A549 (cell line): ENCODE results near the gene KDF1. TPM values are rescaled to one million over a fixed set of nuclear protein-coding genes. Genes with fewer than 3 reads are reported as not detected.

Experiments
- ATAC-seq, 2 experiments: fragments of 200-7000 bp in 1 of 2; fragments of >200 bp in 1 of 2; cut with Nextera tagmentation in 1 of 2; cut with Tn5 transposase in 1 of 2; 3 replicates each; pipeline versions ENCODE4 v1.8.0 to v1.9.1; 2018 to 2020; ENCODE audit warnings: mild to moderate bottlenecking in 1 of 2, moderate library complexity in 1 of 2
- CTCF ChIA-PET: fragments of 300-600 bp; sonication (Branson Sonifier 250); formaldehyde crosslinking; extraction: SDS; loops from one replicate; lab custom pipeline; 2021; ENCODE audit warnings: antibody characterized with exemption, inconsistent platforms; lab: Yijun Ruan, JAX
- POLR2A ChIA-PET: fragments of 350-600 bp; formaldehyde crosslinking; extraction: SDS; loops from one replicate; lab custom pipeline; 2021; ENCODE audit warnings: antibody characterized with exemption, inconsistent platforms; lab: Yijun Ruan, JAX
- DNase-seq, 2 experiments: peaks; one replicate each; pipeline versions ENCODE4 v3.0.0 to v3.0.0-alpha.2; 2011 to 2016; ENCODE audit warnings: low read depth in 1 of 2, low spot score in 1 of 2
- FAIRE-seq: peaks from 2 replicates; lab custom pipeline; 2011; peaks lifted over from hg19 to GRCh38; lab: Jason Lieb, UNC
- H3K27ac ChIP-seq, 2 experiments: fragments of >200 bp; sonication (Bioruptor Twin); formaldehyde crosslinking; 3 replicates each; pipeline ENCODE4 v1.5.1; 2016 to 2017
- H3K4me1 ChIP-seq: fragments of >200 bp; sonication (Bioruptor Twin); formaldehyde crosslinking; 3 replicates; pipeline ENCODE4 v1.6.1; 2016
- H3K4me2 ChIP-seq: fragments of >200 bp; sonication (Bioruptor Twin); formaldehyde crosslinking; 3 replicates; pipeline ENCODE4 v1.6.1; 2016
- H3K4me3 ChIP-seq: fragments of >200 bp; sonication (Bioruptor Twin); formaldehyde crosslinking; 3 replicates; pipeline ENCODE4 v1.5.1; 2016
- H3K9me3 ChIP-seq: fragments of >200 bp; sonication (Bioruptor Twin); formaldehyde crosslinking; 3 replicates; pipeline ENCODE4 v1.6.1; 2016
- ATOH8 ChIP-seq: fragments of 250-450 bp; sonication (Bioruptor Pico); IDR thresholded peaks from 2 replicates; pipeline ENCODE4 v1.5.0; 2020; ENCODE audit warnings: low read depth, mild to moderate bottlenecking, moderate library complexity
- CBX2 ChIP-seq: fragments of 200-600 bp; sonication (generic); IDR thresholded peaks from 2 replicates; pipeline ENCODE4 v1.6.1; 2016; ENCODE audit warnings: low read depth, mild to moderate bottlenecking, borderline replicate concordance
- CHD2 ChIP-seq: fragments of 150-350 bp; IDR thresholded peaks from 2 replicates; pipeline ENCODE4 v1.6.1; 2014; ENCODE audit warnings: low read length; ENCODE audit not compliant: partially characterized antibody
- CTCF ChIP-seq: fragments of >200 bp; sonication (Bioruptor Twin); formaldehyde crosslinking; IDR thresholded peaks from 3 replicates; pipeline ENCODE4 v1.5.1; 2016
- E2F6 ChIP-seq: IDR thresholded peaks from 2 replicates; pipeline ENCODE4 v1.6.1; 2012; ENCODE audit warnings: low read depth, borderline replicate concordance
- EHMT2 ChIP-seq: fragments of 200-600 bp; sonication (generic); IDR thresholded peaks from 2 replicates; pipeline ENCODE4 v1.6.1; 2016; ENCODE audit warnings: antibody characterized with exemption, low read depth, mild to moderate bottlenecking, moderate library complexity
- ELK1 ChIP-seq: fragments of 150-350 bp; IDR thresholded peaks from 2 replicates; pipeline ENCODE4 v1.6.1; 2014; ENCODE audit warnings: low read depth, mild to moderate bottlenecking, low read length
- GATA3 ChIP-seq: IDR thresholded peaks from 2 replicates; pipeline ENCODE4 v1.6.1; 2012; ENCODE audit warnings: borderline replicate concordance
- HDAC2 ChIP-seq: fragments of 200-600 bp; sonication (generic); IDR thresholded peaks from 2 replicates; pipeline ENCODE4 v1.6.1; 2016
- HES2 ChIP-seq: fragments of >200 bp; sonication (Bioruptor Twin); formaldehyde crosslinking; IDR thresholded peaks from 2 replicates; pipeline ENCODE4 v1.6.1; 2016
- HOXA7 ChIP-seq: fragments of 250-450 bp; sonication (Bioruptor Pico); IDR thresholded peaks from 2 replicates; pipeline ENCODE4 v1.5.0; 2020; ENCODE audit warnings: mild to moderate bottlenecking, moderate library complexity
- HOXB13 ChIP-seq: fragments of 250-450 bp; sonication (Bioruptor Pico); IDR thresholded peaks from 2 replicates; pipeline ENCODE4 v1.5.0; 2020; ENCODE audit warnings: low read depth, mild to moderate bottlenecking, moderate library complexity
- HOXB5 ChIP-seq: fragments of 250-450 bp; sonication (Bioruptor Pico); IDR thresholded peaks from 2 replicates; pipeline ENCODE4 v1.5.0; 2020; ENCODE audit warnings: mild to moderate bottlenecking, moderate library complexity
- JUN ChIP-seq, 2 experiments: fragments of >200 bp; sonication (Bioruptor Twin); formaldehyde crosslinking; IDR thresholded peaks; 2 replicates in 1 of 2; 3 replicates in 1 of 2; pipeline ENCODE4 v1.6.1; 2016 to 2017
- KDM1A ChIP-seq: fragments of 200-600 bp; sonication (generic); IDR thresholded peaks from 2 replicates; pipeline ENCODE4 v1.6.1; 2016; ENCODE audit warnings: low read depth, mild to moderate bottlenecking
- KDM5A ChIP-seq: fragments of 200-600 bp; sonication (generic); IDR thresholded peaks from 2 replicates; pipeline ENCODE4 v1.6.1; 2016; ENCODE audit warnings: antibody characterized with exemption, mild to moderate bottlenecking
- NFE2L2 ChIP-seq: fragments of 150-350 bp; conservative IDR thresholded peaks from 2 replicates; pipeline ENCODE4 v1.6.1; 2014; ENCODE audit warnings: low read length
- NPAS2 ChIP-seq: fragments of 250-450 bp; sonication (Bioruptor Pico); IDR thresholded peaks from 2 replicates; pipeline ENCODE4 v1.8.0; 2022; ENCODE audit warnings: mild to moderate bottlenecking, moderate library complexity, borderline replicate concordance
- PBX3 ChIP-seq: IDR thresholded peaks from 2 replicates; pipeline ENCODE4 v1.6.1; 2012
- PHF8 ChIP-seq: fragments of 200-600 bp; sonication (generic); IDR thresholded peaks from 2 replicates; pipeline ENCODE4 v1.6.1; 2016; ENCODE audit warnings: low read depth, mild to moderate bottlenecking, antibody characterized with exemption, moderate library complexity, borderline replicate concordance
- POLR2A ChIP-seq: IDR thresholded peaks from 2 replicates; pipeline ENCODE4 v1.6.1; 2012; ENCODE audit warnings: mild to moderate bottlenecking, low read length
- POLR2AphosphoS2 ChIP-seq: conservative IDR thresholded peaks from 2 replicates; pipeline ENCODE4 v1.6.1; 2012; ENCODE audit warnings: low read length, improper control_type of control experiment, inconsistent platforms
- RARB ChIP-seq: fragments of 250-450 bp; sonication (Bioruptor Pico); IDR thresholded peaks from 2 replicates; pipeline ENCODE4 v1.8.0; 2021; ENCODE audit warnings: mild to moderate bottlenecking, moderate library complexity
- RCOR1 ChIP-seq: fragments of 150-350 bp; IDR thresholded peaks from 2 replicates; pipeline ENCODE4 v1.6.1; 2014; ENCODE audit warnings: antibody characterized with exemption, low read length, low read depth
- RFX5 ChIP-seq: fragments of 450-650 bp; IDR thresholded peaks from 2 replicates; pipeline ENCODE4 v1.7.1; 2014; ENCODE audit warnings: antibody characterized with exemption, mild to moderate bottlenecking, moderate library complexity
- RNF2 ChIP-seq: fragments of 200-600 bp; sonication (generic); IDR thresholded peaks from 2 replicates; pipeline ENCODE4 v1.6.1; 2016; ENCODE audit warnings: low read depth, mild to moderate bottlenecking, antibody characterized with exemption, moderate library complexity, borderline replicate concordance
- TFCP2L1 ChIP-seq: fragments of 250-450 bp; sonication (Bioruptor Pico); IDR thresholded peaks from 2 replicates; pipeline ENCODE4 v1.5.0; 2021; ENCODE audit warnings: mild to moderate bottlenecking
- TP53 ChIP-seq: fragments of 250-450 bp; sonication (Bioruptor Pico); IDR thresholded peaks from 2 replicates; pipeline ENCODE4 v1.5.0; 2021; ENCODE audit warnings: mild to moderate bottlenecking, moderate library complexity
- ZC3H11A ChIP-seq: fragments of 450-650 bp; IDR thresholded peaks from 2 replicates; pipeline ENCODE4 v1.6.1; 2014; ENCODE audit warnings: antibody characterized with exemption, mild to moderate bottlenecking
- ZFP36 ChIP-seq: fragments of 450-650 bp; IDR thresholded peaks from 2 replicates; pipeline ENCODE4 v1.6.1; 2014; ENCODE audit warnings: borderline replicate concordance; ENCODE audit not compliant: partially characterized antibody
- WGBS: methylation state at CpG from one replicate; pipeline ENCODE4 v1.1.6; 2017; ENCODE audit errors: missing lambda C conversion rate; 5-methylcytosine and 5-hydroxymethylcytosine counted together
- polyA plus RNA-seq, 4 experiments: library from polyadenylated mRNA; depleted of rRNA in 3 of 4; stranded (reverse); fragments of >200 nt; fragmentation: RNase III in 1 of 4; extraction: RNeasy Plus Mini Kit Qiagen cat#74134 plus additional on column Dnase treatment in 1 of 4; gene quantifications; 2 replicates in 3 of 4; 3 replicates in 1 of 4; pipeline ENCODE4 v1.2.3, GENCODE V29; 2011 to 2017

KDF1 gene
- polyA plus RNA-seq, 2 of the 4 experiments (the other 2 are of a cell fraction), result not detected

GRCh38 chr1:26922901-26923300 lies 37.4 kb downstream of the KDF1 start (continued):
- TF ChIP-seq E2F6, result no peak

GRCh38 chr1:26922431-26922729 lies 37.9 kb downstream of the KDF1 start:
- CTCF ChIA-PET, result no interaction called here

GRCh38 chr1:26921540-26922430 lies 38.5 kb downstream of the KDF1 start, which contains the start of gene NUDC:
NUDC (plus strand) TSS chr1:26921743; CDS start chr1:26921849, 106 bp downstream.
- POLR2A ChIA-PET, result no interaction called here
- FAIRE-seq (no peak), DNase-seq (peak; percentile 90 to 95), ATAC-seq (peak; percentile 98)
- Histone ChIP-seq H3K4me2 (peak within 1 kb of the TSS; percentile 99), H3K4me3 (peak within 1 kb of the TSS; percentile 98), H3K9me3 (no peaks in the 10 kb centered on the region), H3K27ac (peak within 1 kb of the TSS; percentile 90 to 98), H3K4me1 (peaks cover 18% of the 10 kb centered on the region)
- CTCF ChIA-PET, result interaction anchor here (1.4 kb wide), 1 partner anchor 35 kb away, joined by 3 read pairs; no protein-coding TSS in a partner anchor
- WGBS, result 4% methylated on average over 17 of the region's 83 CpGs
- TF ChIP-seq RNF2, result no peak
- no peak for TF ChIP-seq HES2
- peak; percentile 74 for TF ChIP-seq POLR2A
- TF ChIP-seq HOXB5 (CRISPR knock-in tag), result peak; percentile 64
- TF ChIP-seq EHMT2, result no peak
- peak; percentile 83 for TF ChIP-seq E2F6
- TF ChIP-seq ATOH8 (CRISPR knock-in tag), result peak; percentile 18; the same call in 1 of the 2 replicates
- no peak for TF ChIP-seq POLR2AphosphoS2
- TF ChIP-seq NPAS2 (CRISPR knock-in tag), result no peak
- no peak for TF ChIP-seq ZC3H11A
- TF ChIP-seq HDAC2, result no peak
- TF ChIP-seq NFE2L2, result no peak
- peak in 1 of 2 experiments; percentile 80; a peak in 3 of 5 replicates for TF ChIP-seq JUN (IDR thresholded peaks at IDR 0.05)
- peak; percentile 48 for TF ChIP-seq PBX3

More at GRCh38 chr1:26922431-26922729, 37.9 kb downstream of the KDF1 start:
- H3K4me2 ChIP-seq, result peak overlapping the region; percentile 99
- POLR2A ChIA-PET, result no interaction called here
- peaks cover 18% of the 10 kb centered on the region for H3K4me1 ChIP-seq
- H3K4me3 ChIP-seq, result peak overlapping the region; percentile 98
- no peak for DNase-seq
- H3K27ac ChIP-seq, result peak overlapping the region; percentile 90 to 98
- no peak for FAIRE-seq
- 30% methylated on average over 6 of the region's 6 CpGs for WGBS
- no peak for ATAC-seq
- no peaks in the 10 kb centered on the region for H3K9me3 ChIP-seq
- TF ChIP-seq RFX5 (no peak), PHF8 (no peak), HOXB13 (CRISPR knock-in tag) (no peak), GATA3 (no peak), ZFP36 (no peak), RARB (CRISPR knock-in tag) (no peak), TP53 (no peak), HOXA7 (CRISPR knock-in tag) (no peak), CBX2 (no peak), ELK1 (no peak), TFCP2L1 (CRISPR knock-in tag) (no peak), POLR2A (no peak), KDM1A (no peak), KDM5A (no peak), RCOR1 (no peak), CTCF (no peak), CHD2 (no peak)
